Adrenal gland (tissue), 12 donors: ENCODE results near the gene RAD51B. TPM values are rescaled to one million over a fixed set of nuclear protein-coding genes. Genes with fewer than 3 reads are reported as not detected.

Experiments
- DNase-seq, 7 donors: peaks; one replicate each; pipeline ENCODE4 v3.0.0-alpha.2; 2019 to 2020
- H3K27ac ChIP-seq, 5 donors: fragments of 200-600 bp; sonication (generic) in 4 of 5; 1 replicate in 3 of 5; 2 replicates in 2 of 5; pipeline versions ENCODE4 v1.5.1 to v1.8.0; 2016 to 2020; ENCODE audit warnings: mild to moderate bottlenecking in 1 of 5
- H3K27me3 ChIP-seq: fragments of 200-600 bp; 2 replicates; pipeline ENCODE4 v1.8.0; 2021
- H3K36me3 ChIP-seq, 2 donors: fragments of 200-600 bp; replicated peaks in 1 of 2; 1 replicate in 1 of 2; 2 replicates in 1 of 2; pipeline versions ENCODE4 v1.5.1 to v1.8.0; 2018 to 2022
- H3K4me1 ChIP-seq, 2 donors: fragments of 200-600 bp; replicated peaks in 1 of 2; 1 replicate in 1 of 2; 2 replicates in 1 of 2; pipeline versions ENCODE4 v1.5.1 to v1.8.0; 2018 to 2021
- H3K4me3 ChIP-seq, 4 donors: fragments of 200-600 bp; sonication (generic) in 3 of 4; one replicate each; pipeline ENCODE4 v1.5.1; 2016 to 2018
- H3K9me3 ChIP-seq, 3 donors: fragments of 200-600 bp; sonication (generic) in 1 of 3; replicated peaks in 1 of 3; 1 replicate in 2 of 3; 2 replicates in 1 of 3; pipeline versions ENCODE4 v1.5.1 to v1.8.0; 2016 to 2021
- CTCF ChIP-seq, 6 experiments: fragments of 450-650 bp in 4 of 6; fragments of 200-600 bp in 2 of 6; sonication (generic) in 1 of 6; IDR thresholded peaks; 1 replicate in 5 of 6; 2 replicates in 1 of 6; pipeline versions ENCODE4 v1.5.1 to v1.8.0; 2016 to 2021; ENCODE audit warnings: antibody characterized with exemption in 6 of 6, mild to moderate bottlenecking in 2 of 6, moderate library complexity in 1 of 6
- POLR2A ChIP-seq, 2 donors: fragments of 450-650 bp; IDR thresholded peaks; one replicate each; pipeline ENCODE4 v1.6.1; 2017; ENCODE audit warnings: antibody characterized with exemption in 2 of 2, mild to moderate bottlenecking in 2 of 2, moderate library complexity in 1 of 2
- WGBS, 4 donors: extraction: QIAGEN DNeasy Blood & Tissue Kit in 2 of 4; methylation state at CpG; one replicate each; pipeline versions ENCODE4 v1.1.5 to v1.1.7; 2013 to 2017; 5-methylcytosine and 5-hydroxymethylcytosine counted together
- intact Hi-C, 2 donors: fragments of 100-400 bp; cut with DNase I; formaldehyde crosslinking; loops; one replicate each; pipeline versions ENCODE4 v1.14.1 to v1.15.0; 2022 to 2023
- polyA plus RNA-seq, 3 donors: library from polyadenylated mRNA; stranded (reverse); fragments of 200-250 nt in 2 of 3; fragments of 350-450 nt in 1 of 3; fragmentation: Illumina TruSeq in 1 of 3; extraction: RNeasy Lipid Tissue Mini Kit (QIAGEN cat#74804) in 1 of 3; gene quantifications; one replicate each; pipeline ENCODE4 v1.2.3, GENCODE V29; 2013 to 2014
- total RNA-seq, 9 donors: library from RNA; depleted of rRNA in 4 of 9; stranded (reverse); fragments of >200 nt in 4 of 9; fragments of 120-200 nt in 1 of 9; fragmentation: NEBNext Ultra II Directional in 1 of 9; extraction: Animal tissue kit (Norgen Biotek cat#: 25700) in 1 of 9; gene quantifications; one replicate each; pipeline versions ENCODE4 v1.1.0 to v1.2.4, GENCODE V29; 2013 to 2023
- donor health status: healthy with polysubstance abuse.
- donor health status: Bipolar disorder and iron deficiency.
- donor health status: DM: yes; HTN: yes; CAD: no.
- donor health status: DM: no; HTN: no; CAD: no.
- donor health status: DM: no; HTN: no; CAD: no.
- donor health status: DM: yes; HTN: yes; CAD: no.

Gene RAD51B
- total and polyA plus RNA-seq, 12 donors = 2.3 to 24.6 (median 12.4) TPM

GRCh38 chr14:68391311-68392014 lies 571.9 kb downstream of the RAD51B start:
- peaks cover 16 to 61% of the 10 kb centered on the region in 2 donors for H3K4me1 ChIP-seq
- H3K36me3 ChIP-seq = no peaks in the 10 kb centered on the region
- no peak overlapping the region for H3K4me3 ChIP-seq
- intact Hi-C loops = loop anchor here in 1 of 2 donors (10.0 kb wide), 1 partner anchor 393 kb away; no protein-coding TSS in a partner anchor
- H3K9me3 ChIP-seq = no peaks in the 10 kb centered on the region
- WGBS, 4 donors = 66 to 80% (median 71%) methylated on average over 4 of the region's 4 CpGs
- TF ChIP-seq POLR2A (IDR thresholded peaks at IDR 0.05) = no peak
- TF ChIP-seq CTCF (IDR thresholded peaks at IDR 0.05) = no peak
- peak overlapping the region in 4 of 5 donors; percentile 31 to 84 (median 53) for H3K27ac ChIP-seq
- H3K27me3 ChIP-seq = no peaks in the 10 kb centered on the region
- DNase-seq = peak in 1 of 7 donors; percentile 41

- Histone ChIP-seq H3K27ac (peak overlapping the region; percentile 31 to 84 (median 40)), H3K4me3 (no peak overlapping the region), H3K36me3 (no peaks in the 10 kb centered on the region), H3K4me1 (peaks cover 21 to 61% of the 10 kb centered on the region in 2 donors), H3K27me3 (no peaks in the 10 kb centered on the region), H3K9me3 (no peaks in the 10 kb centered on the region)
- peak; percentile 48 to 77 (median 64) for DNase-seq
- TF ChIP-seq POLR2A (IDR thresholded peaks at IDR 0.05) = no peak
- no peak for TF ChIP-seq CTCF (IDR thresholded peaks at IDR 0.05)
- WGBS, 4 donors = 60 to 77% (median 62%) methylated on average over 5 to 7 of the region's 7 CpGs
- intact Hi-C loops = loop anchor here in 1 of 2 donors (10.0 kb wide), 1 partner anchor 392 kb away; no protein-coding TSS in a partner anchor
Measured at GRCh38 chr14:68392393-68393141, 573.0 kb downstream of the RAD51B start.

GRCh38 chr14:68393259-68393658 lies 573.7 kb downstream of the RAD51B start:
- no peak overlapping the region for H3K4me3 ChIP-seq
- intact Hi-C loops = loop anchor here in 1 of 2 donors (10.0 kb wide), 1 partner anchor 392 kb away; no protein-coding TSS in a partner anchor
- WGBS, 4 donors = 87 to 94% (median 92%) methylated on average over 7 of the region's 7 CpGs

More at GRCh38 chr14:68393259-68393658, 573.7 kb downstream of the RAD51B start:
- H3K9me3 ChIP-seq = no peaks in the 10 kb centered on the region
- H3K27me3 ChIP-seq = no peaks in the 10 kb centered on the region
- H3K36me3 ChIP-seq = no peaks in the 10 kb centered on the region
- no peak for DNase-seq
- peaks cover 23 to 67% of the 10 kb centered on the region in 2 donors for H3K4me1 ChIP-seq
- peak overlapping the region in 2 of 5 donors; percentile 66 to 84 for H3K27ac ChIP-seq
- no peak for TF ChIP-seq POLR2A (IDR thresholded peaks at IDR 0.05)
- TF ChIP-seq CTCF (IDR thresholded peaks at IDR 0.05) = no peak
